Transverse colon (tissue), 4 donors: Measurements from ENCODE around the gene R3HDM4. TPM values are rescaled to one million over a fixed set of nuclear protein-coding genes. Genes with fewer than 3 reads are reported as not detected.
"Not testable (repeated sequence)": the region's sequence is repeated elsewhere in the genome, so short reads cannot be mapped to it uniquely, and the experiment has no call there.

Source experiments
- DNase-seq: peaks from one replicate; pipeline ENCODE4 v3.0.0-alpha.2; 2019
- H3K27ac ChIP-seq, 4 donors: fragments of 200-600 bp; sonication (generic); 2 replicates each; pipeline ENCODE4 v1.5.1; 2016 to 2018; ENCODE audit warnings: inconsistent platforms in 4 of 4
- H3K27me3 ChIP-seq: fragments of 200-600 bp; sonication (generic); 2 replicates; pipeline ENCODE4 v1.5.1; 2017; ENCODE audit warnings: inconsistent platforms
- H3K36me3 ChIP-seq, 4 donors: fragments of 200-600 bp; sonication (generic); 2 replicates each; pipeline ENCODE4 v1.5.1; 2017 to 2019; ENCODE audit warnings: inconsistent platforms in 4 of 4
- H3K4me1 ChIP-seq, 4 donors: fragments of 200-600 bp; sonication (generic); 2 replicates each; pipeline ENCODE4 v1.5.1; 2017 to 2020; ENCODE audit warnings: inconsistent platforms in 4 of 4
- H3K4me3 ChIP-seq, 4 donors: fragments of 200-600 bp; sonication (generic); 1 replicate in 1 of 4; 2 replicates in 3 of 4; pipeline versions ENCODE4 v1.5.1 to v1.6.1; 2017 to 2019; ENCODE audit warnings: inconsistent platforms in 4 of 4
- H3K9me3 ChIP-seq, 2 donors: fragments of 200-600 bp; sonication (generic); 2 replicates each; pipeline ENCODE4 v1.5.1; 2017 to 2019; ENCODE audit warnings: inconsistent platforms in 2 of 2
- EP300 ChIP-seq: sonication (generic); formaldehyde crosslinking; IDR thresholded peaks from one replicate; pipeline ENCODE4 v1.6.1; 2017; ENCODE audit warnings: antibody characterized with exemption, low read depth
- POLR2A ChIP-seq: fragments of 450-650 bp; IDR thresholded peaks from one replicate; pipeline ENCODE4 v1.6.1; 2016; ENCODE audit warnings: antibody characterized with exemption, mild to moderate bottlenecking, moderate library complexity
- POLR2AphosphoS5 ChIP-seq, 3 donors: sonication (generic); formaldehyde crosslinking; IDR thresholded peaks; one replicate each; pipeline ENCODE4 v1.6.1; 2016; ENCODE audit warnings: antibody characterized with exemption in 3 of 3
- WGBS, 2 donors: methylation state at CpG; one replicate each; pipeline ENCODE4 v1.1.5; 2018; ENCODE audit warnings: low coverage in 1 of 2; 5-methylcytosine and 5-hydroxymethylcytosine counted together
- in situ Hi-C, 4 donors: fragments of 200-750 bp; cut with MboI; loops; one replicate each; pipeline versions ENCODE4 v1.15.0 to v1.15.1; 2017; ENCODE audit warnings: low sequenced_read_pairs in 3 of 4, low pct_ligation_motif_present in 1 of 4, low pct_unique_long_range_greater_than_20kb in 1 of 4
- intact Hi-C: fragments of 100-400 bp; cut with DNase I; formaldehyde crosslinking; loops from one replicate; pipeline ENCODE4 v1.15.1; 2023; ENCODE audit warnings: low total_unique reads
- total RNA-seq, 4 donors: library from RNA; depleted of rRNA; stranded (reverse); fragments of >200 nt; gene quantifications; one replicate each; pipeline ENCODE4 v1.1.0, GENCODE V29; 2016
- TF ChIP-seq, protein P1 (sequence below), 5 experiments: fragments of 200-600 bp in 3 of 5; fragments of 450-650 bp in 2 of 5; sonication (generic) in 3 of 5; IDR thresholded peaks; 1 replicate in 2 of 5; 2 replicates in 3 of 5; pipeline ENCODE4 v1.5.1; 2016 to 2017; ENCODE audit warnings: antibody characterized with exemption in 5 of 5, inconsistent platforms in 3 of 5, mild to moderate bottlenecking in 2 of 5, moderate library complexity in 1 of 5

The R3HDM4 gene
- total RNA-seq, 4 donors from 2014 or later: 43.8 to 49.4 (median 46.7) TPM

DNA sequence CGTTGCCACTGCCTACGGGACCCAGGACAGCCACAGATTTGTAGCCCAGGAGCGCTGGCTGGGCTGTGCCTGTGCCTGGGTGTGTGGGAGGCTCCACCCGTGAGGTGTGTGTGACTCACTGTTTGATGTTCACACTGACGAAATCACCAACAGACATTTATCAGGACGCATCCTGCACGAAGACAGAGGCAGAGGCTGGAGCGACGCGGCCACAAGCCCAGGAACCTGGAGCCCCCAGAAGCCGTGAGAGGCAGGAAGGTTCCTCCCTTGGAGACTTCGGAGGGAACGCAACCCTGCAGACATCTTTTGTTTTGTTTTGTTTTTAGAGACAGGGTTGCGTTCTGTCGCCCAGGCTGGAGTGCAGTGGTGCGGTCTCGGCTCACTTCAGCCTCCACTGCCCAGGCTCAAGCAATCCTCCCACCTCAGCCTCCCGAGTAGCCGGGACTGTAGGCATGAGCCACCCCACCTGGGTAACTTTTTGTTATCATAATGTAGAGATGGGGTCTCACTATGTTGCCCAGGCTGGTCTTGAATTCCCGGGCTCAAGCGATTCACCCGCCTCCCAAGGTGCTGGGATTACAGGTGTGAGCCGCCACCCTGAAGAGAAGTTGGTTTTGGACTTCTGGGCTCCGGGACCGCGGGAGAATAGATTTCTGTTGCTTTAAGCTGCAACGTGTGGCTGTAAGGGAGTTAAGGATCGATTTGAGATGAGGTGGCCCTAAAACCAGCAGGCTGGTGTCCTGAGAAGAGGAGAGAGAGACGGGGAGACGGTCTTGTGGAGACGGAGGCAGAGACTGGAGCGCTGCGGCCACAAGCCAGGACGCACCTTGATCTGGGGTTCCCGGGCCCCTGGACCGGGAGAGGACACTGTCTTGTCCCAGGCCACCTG lies 46.2 kb upstream of the R3HDM4 start:
- Histone ChIP-seq H3K27me3 (peaks cover 4% of the 10 kb centered on the region), H3K27ac (no peak overlapping the region), H3K9me3 (no peaks in the 10 kb centered on the region), H3K36me3 (no peaks in the 10 kb centered on the region), H3K4me3 (no peak overlapping the region), H3K4me1 (peaks cover 4 to 24% (median 15%) of the 10 kb centered on the region in 4 donors)
- WGBS, 2 donors: 84 to 100% methylated on average over 4 to 36 of the region's 36 CpGs
- TF ChIP-seq, protein P1, sequence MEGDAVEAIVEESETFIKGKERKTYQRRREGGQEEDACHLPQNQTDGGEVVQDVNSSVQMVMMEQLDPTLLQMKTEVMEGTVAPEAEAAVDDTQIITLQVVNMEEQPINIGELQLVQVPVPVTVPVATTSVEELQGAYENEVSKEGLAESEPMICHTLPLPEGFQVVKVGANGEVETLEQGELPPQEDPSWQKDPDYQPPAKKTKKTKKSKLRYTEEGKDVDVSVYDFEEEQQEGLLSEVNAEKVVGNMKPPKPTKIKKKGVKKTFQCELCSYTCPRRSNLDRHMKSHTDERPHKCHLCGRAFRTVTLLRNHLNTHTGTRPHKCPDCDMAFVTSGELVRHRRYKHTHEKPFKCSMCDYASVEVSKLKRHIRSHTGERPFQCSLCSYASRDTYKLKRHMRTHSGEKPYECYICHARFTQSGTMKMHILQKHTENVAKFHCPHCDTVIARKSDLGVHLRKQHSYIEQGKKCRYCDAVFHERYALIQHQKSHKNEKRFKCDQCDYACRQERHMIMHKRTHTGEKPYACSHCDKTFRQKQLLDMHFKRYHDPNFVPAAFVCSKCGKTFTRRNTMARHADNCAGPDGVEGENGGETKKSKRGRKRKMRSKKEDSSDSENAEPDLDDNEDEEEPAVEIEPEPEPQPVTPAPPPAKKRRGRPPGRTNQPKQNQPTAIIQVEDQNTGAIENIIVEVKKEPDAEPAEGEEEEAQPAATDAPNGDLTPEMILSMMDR (IDR thresholded peaks at IDR 0.05): no peak
- no peak for TF ChIP-seq POLR2A
- no peak for TF ChIP-seq POLR2AphosphoS5 (IDR thresholded peaks at IDR 0.05)
- no peak for TF ChIP-seq EP300
- intact Hi-C loops: no loop called here
- in situ Hi-C loops: no loop called here
- no peak for DNase-seq

DNA sequence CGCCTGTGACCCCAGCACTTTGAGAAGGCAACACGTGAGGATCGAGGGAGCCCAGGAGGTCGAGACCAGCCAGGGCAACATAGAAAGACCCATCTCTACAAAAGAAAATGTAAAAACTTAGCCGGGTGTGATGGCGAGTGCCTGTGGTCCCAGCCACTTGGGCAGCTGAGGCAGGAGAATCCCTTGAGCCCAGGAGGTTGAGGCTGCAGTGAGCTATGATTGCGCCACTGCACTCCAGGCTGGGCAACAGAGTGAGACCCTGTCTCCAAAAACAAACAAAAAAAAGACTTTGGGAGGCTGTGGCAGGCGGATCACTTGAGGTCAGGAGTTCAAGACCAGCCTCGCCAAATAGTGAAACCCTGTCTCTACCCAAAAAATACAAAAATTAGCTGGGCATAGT lies 44.6 kb upstream of the R3HDM4 start:
- H3K36me3 ChIP-seq, intact Hi-C loops, DNase-seq, H3K27me3 ChIP-seq, in situ Hi-C loops, H3K4me3 ChIP-seq, H3K9me3 ChIP-seq, H3K27ac ChIP-seq: not testable (repeated sequence)
- peaks cover 16 to 33% (median 26%) of the 10 kb centered on the region in 4 donors for H3K4me1 ChIP-seq
- WGBS, 2 donors: 80 to 95% methylated on average over 2 to 9 of the region's 9 CpGs

DNA sequence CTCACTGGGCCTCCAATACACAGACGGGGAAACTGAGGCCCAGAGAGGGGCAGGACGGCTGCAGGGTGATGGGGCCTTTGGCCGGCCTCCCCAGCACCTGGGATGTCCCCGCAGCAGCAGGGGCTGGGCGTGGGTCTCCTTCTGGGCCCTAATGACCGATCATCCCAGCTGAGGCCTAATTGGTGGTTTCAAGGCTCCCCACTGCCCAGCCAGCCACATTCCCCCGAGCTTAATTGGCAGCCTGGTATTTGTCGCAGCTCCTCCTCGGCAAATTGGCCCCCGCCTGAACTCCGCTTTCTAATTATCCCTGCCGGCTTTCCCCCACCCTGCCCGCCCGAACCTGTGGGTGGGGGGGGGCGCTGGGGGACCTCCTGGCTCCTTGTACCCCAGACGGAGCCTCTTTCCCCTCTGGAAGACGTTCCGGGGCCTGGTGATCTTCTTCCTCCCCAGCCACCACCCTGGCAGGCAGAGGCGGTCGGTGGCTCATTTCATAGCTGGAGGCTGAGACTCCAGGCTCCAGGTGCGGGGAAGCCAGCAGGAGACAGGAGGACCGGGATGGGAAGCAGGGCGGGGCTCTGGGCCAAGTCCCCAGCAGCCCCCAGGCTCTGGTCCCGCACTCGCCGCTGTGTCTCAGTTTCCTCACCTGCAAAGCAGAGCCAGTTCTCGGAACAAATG lies 43.9 kb upstream of the R3HDM4 start:
- Histone ChIP-seq H3K9me3 (no peaks in the 10 kb centered on the region), H3K36me3 (no peaks in the 10 kb centered on the region), H3K4me1 (peaks cover 17 to 36% (median 26%) of the 10 kb centered on the region in 4 donors), H3K27ac (no peak overlapping the region), H3K27me3 (peaks cover 4% of the 10 kb centered on the region), H3K4me3 (no peak overlapping the region)
- intact Hi-C loops: no loop called here
- DNase-seq: no peak
- in situ Hi-C loops: no loop called here
- 41% methylated on average over 27 of the region's 27 CpGs; no CpG with 5 or more reads in 1 of the 2 donors for WGBS, 2 donors
- TF ChIP-seq POLR2AphosphoS5 (IDR thresholded peaks at IDR 0.05) (no peak), EP300 (no peak), POLR2A (no peak)
- TF ChIP-seq, protein P1 (IDR thresholded peaks at IDR 0.05): no peak

DNA sequence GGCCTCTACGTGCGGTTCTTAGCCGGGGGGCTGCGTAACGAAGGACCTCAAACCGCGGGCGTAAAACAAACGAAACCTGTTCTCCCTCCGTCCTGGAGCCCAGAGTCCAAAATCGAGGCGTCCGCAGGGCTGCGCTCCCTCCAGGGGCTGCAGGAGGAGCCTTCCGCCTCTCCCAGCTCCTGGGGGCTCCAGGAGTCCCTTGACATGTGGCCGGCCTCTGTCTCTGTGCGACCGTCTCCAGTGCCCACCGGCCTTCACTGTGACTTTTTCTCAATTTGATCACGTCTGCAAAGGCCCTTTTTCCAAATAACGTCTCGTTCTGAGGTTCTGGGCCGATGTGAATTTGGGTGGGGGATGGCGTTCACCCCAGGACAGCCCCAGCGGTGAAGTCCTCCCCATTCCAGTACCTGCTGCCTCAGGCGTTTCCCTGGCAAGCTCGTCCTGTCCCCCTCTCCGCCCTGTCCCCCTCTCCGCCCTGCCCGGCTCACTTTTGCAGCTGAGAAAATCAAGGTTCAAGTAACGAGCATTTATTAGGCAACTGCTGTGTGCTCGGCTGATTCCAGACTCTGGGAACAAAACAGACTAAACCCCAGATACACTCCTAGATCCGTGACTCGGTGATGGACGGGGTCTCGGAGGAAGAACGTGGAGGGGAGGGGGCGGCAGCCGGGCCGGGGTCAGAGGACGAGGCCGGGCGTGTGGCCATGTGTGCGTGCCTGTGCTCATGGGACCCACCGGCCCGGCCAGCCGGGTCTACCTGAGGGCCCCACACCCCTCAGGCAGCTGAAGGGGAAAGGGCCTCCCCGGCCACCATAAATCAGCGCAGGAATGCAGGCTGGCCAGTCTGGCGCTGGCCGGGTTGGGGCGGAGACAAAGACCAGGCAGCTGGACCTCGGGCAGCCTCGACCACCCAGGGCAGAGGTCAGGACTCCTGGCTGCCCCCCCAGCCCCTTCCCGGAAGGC lies 43.1 kb upstream of the R3HDM4 start:
- H3K36me3 ChIP-seq: no peaks in the 10 kb centered on the region
- no peak overlapping the region for H3K27ac ChIP-seq

More for the DNA sequence above, 43.1 kb upstream of the R3HDM4 start:
- Histone ChIP-seq H3K27me3 (peaks cover 4% of the 10 kb centered on the region), H3K4me3 (no peak overlapping the region), H3K9me3 (no peaks in the 10 kb centered on the region), H3K4me1 (peaks cover 20 to 43% (median 25%) of the 10 kb centered on the region in 4 donors)
- DNase-seq: peak; percentile 41
- WGBS, 2 donors: 60 to 71% methylated on average over 1 to 53 of the region's 55 CpGs
- TF ChIP-seq POLR2A: no peak
- TF ChIP-seq POLR2AphosphoS5 (IDR thresholded peaks at IDR 0.05): no peak
- no peak for TF ChIP-seq EP300
- TF ChIP-seq, protein P1 (IDR thresholded peaks at IDR 0.05): no peak
- in situ Hi-C loops: no loop called here
- intact Hi-C loops: no loop called here
